SK-N-SH (cell line): Measurements from ENCODE around the gene PARD3B. TPM values are rescaled to one million over a fixed set of nuclear protein-coding genes. Genes with fewer than 3 reads are reported as not detected.

ENCODE experiments used
- CTCF ChIA-PET: fragments of 300-600, 350-600 bp; formaldehyde crosslinking; extraction: SDS; loops from one replicate; lab custom pipeline; 2021; lab: Yijun Ruan, JAX
- POLR2A ChIA-PET: fragments of 350-600 bp; sonication (Branson Sonifier 250); formaldehyde crosslinking; extraction: SDS; loops from one replicate; lab custom pipeline; 2020; ENCODE audit warnings: antibody characterized with exemption, inconsistent platforms; lab: Yijun Ruan, JAX
- DNase-seq: peaks from one replicate; pipeline ENCODE4 v3.0.0; 2012
- H2AFZ ChIP-seq: fragments of 200-600 bp; sonication (generic); 2 replicates; pipeline ENCODE4 v1.8.1; 2016; ENCODE audit warnings: antibody characterized with exemption, mild to moderate bottlenecking, low read depth
- H3F3A ChIP-seq: fragments of 200-600 bp; sonication (generic); replicated peaks from 2 replicates; pipeline ENCODE3; 2016; ENCODE audit warnings: antibody characterized with exemption, mild to moderate bottlenecking; ENCODE audit not compliant: insufficient read depth
- H3K27ac ChIP-seq, 2 experiments: fragments of 200-500 bp in 1 of 2; fragments of 200-600 bp in 1 of 2; sonication (Bioruptor generic) in 1 of 2; sonication (generic), shearing (Covaris generic) in 1 of 2; 2 replicates each; pipeline versions ENCODE4 v1.5.1 to v1.6.1; 2014 to 2016; ENCODE audit warnings: low read depth in 2 of 2, inconsistent platforms in 1 of 2, low read length in 1 of 2, mild to moderate bottlenecking in 1 of 2, mixed read lengths in 1 of 2
- H3K27me3 ChIP-seq: fragments of 200-600 bp; sonication (generic), shearing (Covaris generic); 2 replicates; pipeline ENCODE4 v1.6.1; 2016; ENCODE audit warnings: mixed run types; ENCODE audit not compliant: insufficient read depth
- H3K36me3 ChIP-seq, 2 experiments: fragments of 200-500 bp in 1 of 2; fragments of 200-600 bp in 1 of 2; sonication (Bioruptor generic) in 1 of 2; sonication (generic) in 1 of 2; replicated peaks in 1 of 2; 2 replicates each; pipeline versions ENCODE3 to v1.5.1; 2014 to 2016; ENCODE audit warnings: low read length in 1 of 2, mild to moderate bottlenecking in 1 of 2; ENCODE audit not compliant: insufficient read depth in 2 of 2, control insufficient read depth in 1 of 2
- H3K4me1 ChIP-seq, 2 experiments: fragments of 200-500 bp in 1 of 2; fragments of 200-600 bp in 1 of 2; sonication (Bioruptor generic) in 1 of 2; sonication (generic), shearing (Covaris generic) in 1 of 2; 2 replicates each; pipeline versions ENCODE4 v1.5.1 to v1.6.1; 2014 to 2016; ENCODE audit warnings: low read depth in 1 of 2, low read length in 1 of 2, mixed run types in 1 of 2; ENCODE audit not compliant: insufficient read depth in 2 of 2, control insufficient read depth in 1 of 2
- H3K4me2 ChIP-seq: fragments of 200-600 bp; sonication (generic), shearing (Covaris generic); 2 replicates; pipeline ENCODE4 v1.6.1; 2017; ENCODE audit warnings: mixed run types
- H3K4me3 ChIP-seq, 2 experiments: fragments of 200-500 bp in 1 of 2; fragments of 200-600 bp in 1 of 2; sonication (Bioruptor generic) in 1 of 2; sonication (generic), shearing (Covaris generic) in 1 of 2; 2 replicates each; pipeline versions ENCODE4 v1.5.1 to v1.8.1; 2014 to 2016; ENCODE audit warnings: low read depth in 2 of 2, inconsistent platforms in 1 of 2, low read length in 1 of 2, mild to moderate bottlenecking in 1 of 2, mixed read lengths in 1 of 2, moderate library complexity in 1 of 2
- H3K79me2 ChIP-seq: fragments of 200-600 bp; sonication (generic); 2 replicates; pipeline ENCODE4 v1.8.1; 2017; ENCODE audit warnings: mild to moderate bottlenecking; ENCODE audit not compliant: insufficient read depth
- H3K9ac ChIP-seq: fragments of 200-600 bp; sonication (generic); 2 replicates; pipeline ENCODE4 v1.6.1; 2017; ENCODE audit warnings: mixed run types
- H3K9me2 ChIP-seq: fragments of 200-600 bp; sonication (generic); 2 replicates; pipeline ENCODE4 v1.6.1; 2017; ENCODE audit warnings: mixed run types
- H3K9me3 ChIP-seq: fragments of 200-600 bp; sonication (generic); 2 replicates; pipeline ENCODE4 v1.6.1; 2017; ENCODE audit warnings: mixed run types, mild to moderate bottlenecking, moderate library complexity
- H4K20me1 ChIP-seq: fragments of 200-600 bp; sonication (generic); 2 replicates; pipeline ENCODE4 v1.6.1; 2017; ENCODE audit warnings: mild to moderate bottlenecking, mixed run types; ENCODE audit not compliant: insufficient read depth
- EP300 ChIP-seq, 2 experiments: IDR thresholded peaks; 2 replicates each; pipeline versions ENCODE4 v1.4.0 to v1.6.1; 2012; ENCODE audit warnings: borderline replicate concordance in 1 of 2, low read depth in 1 of 2, low read length in 1 of 2
- FOSL2 ChIP-seq: IDR thresholded peaks from 2 replicates; pipeline ENCODE4 v1.4.0; 2012; ENCODE audit warnings: low read depth, mild to moderate bottlenecking, moderate library complexity, borderline replicate concordance
- FOXJ3 ChIP-seq: sonication (generic); formaldehyde crosslinking; IDR thresholded peaks from 2 replicates; pipeline ENCODE4 v1.5.1; 2020; ENCODE audit warnings: mild to moderate bottlenecking, missing genetic modification reagents
- FOXM1 ChIP-seq: IDR thresholded peaks from 2 replicates; pipeline ENCODE4 v1.4.0; 2012; ENCODE audit warnings: low read depth, mild to moderate bottlenecking
- GABPA ChIP-seq: IDR thresholded peaks from 2 replicates; pipeline ENCODE4 v1.4.0; 2012; ENCODE audit warnings: low read depth, mild to moderate bottlenecking
- GATA2 ChIP-seq: sonication (generic); formaldehyde crosslinking; IDR thresholded peaks from 2 replicates; pipeline ENCODE4 v1.5.0; 2020; ENCODE audit warnings: mild to moderate bottlenecking, missing genetic modification reagents
- MEF2A ChIP-seq: IDR thresholded peaks from 2 replicates; pipeline ENCODE4 v1.4.0; 2012; ENCODE audit warnings: low read depth, borderline replicate concordance
- MXI1 ChIP-seq: IDR thresholded peaks from 2 replicates; pipeline ENCODE4 v1.6.1; 2012; ENCODE audit warnings: mild to moderate bottlenecking, low read depth, low read length, improper control_type of control experiment
- REST ChIP-seq: IDR thresholded peaks from 2 replicates; pipeline ENCODE4 v1.6.1; 2012; ENCODE audit warnings: mild to moderate bottlenecking, low read depth, low read length, moderate library complexity
- RXRA ChIP-seq: IDR thresholded peaks from 2 replicates; pipeline ENCODE4 v1.4.0; 2012; ENCODE audit warnings: low read depth, mild to moderate bottlenecking, borderline replicate concordance
- SMC3 ChIP-seq: IDR thresholded peaks from 2 replicates; pipeline ENCODE4 v1.6.1; 2012; ENCODE audit warnings: low read depth, low read length, improper control_type of control experiment
- TCF12 ChIP-seq: IDR thresholded peaks from 2 replicates; pipeline ENCODE4 v1.4.0; 2012
- TEAD4 ChIP-seq: IDR thresholded peaks from 2 replicates; pipeline ENCODE4 v1.4.0; 2012; ENCODE audit warnings: mild to moderate bottlenecking, borderline replicate concordance; ENCODE audit not compliant: insufficient read depth
- USF2 ChIP-seq: fragments of 150-350 bp; IDR thresholded peaks from 2 replicates; pipeline ENCODE4 v1.6.1; 2017; ENCODE audit warnings: antibody characterized with exemption, low read length, low read depth, borderline replicate concordance
- YY1 ChIP-seq: IDR thresholded peaks from 2 replicates; pipeline ENCODE4 v1.4.0; 2012; ENCODE audit warnings: low read depth, mild to moderate bottlenecking
- WGBS: methylation state at CpG from one replicate; pipeline ENCODE4 v1.1.6; 2017; ENCODE audit warnings: low lambda C conversion rate; 5-methylcytosine and 5-hydroxymethylcytosine counted together
- polyA plus RNA-seq, 3 experiments: library from polyadenylated mRNA; depleted of rRNA; stranded (reverse); fragments of >200 nt; gene quantifications; 2 replicates each; pipeline ENCODE4 v1.2.3, GENCODE V29; 2012
- TF ChIP-seq, protein P1 (sequence below): fragments of 150-350 bp; IDR thresholded peaks from 2 replicates; pipeline ENCODE4 v1.6.1; 2016; ENCODE audit warnings: mild to moderate bottlenecking, low read depth, low read length
- TF ChIP-seq, protein P2 (sequence below): IDR thresholded peaks from 2 replicates; pipeline ENCODE4 v1.4.0; 2012; ENCODE audit warnings: low read depth, borderline replicate concordance
- TF ChIP-seq, protein P3 (sequence below): IDR thresholded peaks from 2 replicates; pipeline ENCODE4 v1.4.0; 2012; ENCODE audit warnings: low read depth

The PARD3B gene
- polyA plus RNA-seq, 1 of the 3 experiments (the other 2 are of a cell fraction) = 0.87 TPM

DNA sequence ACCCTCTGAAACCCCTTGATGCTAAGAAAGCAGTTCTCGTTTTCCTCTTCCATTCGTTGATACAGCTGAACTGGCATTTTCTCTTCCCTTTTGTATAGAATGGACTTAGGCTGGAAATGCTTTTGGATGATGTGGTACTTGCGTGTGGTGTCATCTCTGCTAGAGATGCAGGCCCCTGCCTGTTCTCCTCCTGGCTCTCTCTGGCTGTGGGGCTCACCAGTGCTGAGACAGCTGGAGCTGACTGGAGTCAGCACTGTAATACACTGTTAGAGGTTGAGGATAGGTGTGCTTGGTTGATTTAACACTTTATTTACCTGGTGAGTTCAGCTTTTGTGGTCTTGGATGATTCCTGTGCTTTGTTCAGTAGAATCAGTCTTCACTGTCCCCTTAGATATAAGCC is 30.2 kb downstream of the PARD3B start:
- no peak overlapping the region for H2AFZ ChIP-seq
- H3K9me3 ChIP-seq = no peaks in the 10 kb centered on the region
- no peak overlapping the region for H3K9ac ChIP-seq
- no peaks in the 10 kb centered on the region for H4K20me1 ChIP-seq
- H3K9me2 ChIP-seq = no peaks in the 10 kb centered on the region
- H3K4me3 ChIP-seq = no peak overlapping the region
- no peaks in the 10 kb centered on the region for H3K4me1 ChIP-seq
- ChIA-PET CTCF (interaction anchor here (1.6 kb wide), 1 partner anchor 10 kb away, joined by 3 read pairs; no protein-coding TSS in a partner anchor), POLR2A (no interaction called here)
- no peaks in the 10 kb centered on the region for H3F3A ChIP-seq
- no peak overlapping the region for H3K27ac ChIP-seq
- H3K27me3 ChIP-seq = no peaks in the 10 kb centered on the region
- 73% methylated on average over 3 of the region's 3 CpGs for WGBS
- TF ChIP-seq, protein P1, sequence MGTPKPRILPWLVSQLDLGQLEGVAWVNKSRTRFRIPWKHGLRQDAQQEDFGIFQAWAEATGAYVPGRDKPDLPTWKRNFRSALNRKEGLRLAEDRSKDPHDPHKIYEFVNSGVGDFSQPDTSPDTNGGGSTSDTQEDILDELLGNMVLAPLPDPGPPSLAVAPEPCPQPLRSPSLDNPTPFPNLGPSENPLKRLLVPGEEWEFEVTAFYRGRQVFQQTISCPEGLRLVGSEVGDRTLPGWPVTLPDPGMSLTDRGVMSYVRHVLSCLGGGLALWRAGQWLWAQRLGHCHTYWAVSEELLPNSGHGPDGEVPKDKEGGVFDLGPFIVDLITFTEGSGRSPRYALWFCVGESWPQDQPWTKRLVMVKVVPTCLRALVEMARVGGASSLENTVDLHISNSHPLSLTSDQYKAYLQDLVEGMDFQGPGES = no peak
- no peak for TF ChIP-seq EP300 (IDR thresholded peaks at IDR 0.05; ENCODE audit: borderline replicate concordance in 1 of 2, low read depth in 1 of 2, low read length in 1 of 2)
- no peak for TF ChIP-seq USF2
- no peak for TF ChIP-seq FOXJ3 (CRISPR knock-in tag)
- TF ChIP-seq REST = no peak
- no peak for TF ChIP-seq TEAD4
- TF ChIP-seq, protein P2, sequence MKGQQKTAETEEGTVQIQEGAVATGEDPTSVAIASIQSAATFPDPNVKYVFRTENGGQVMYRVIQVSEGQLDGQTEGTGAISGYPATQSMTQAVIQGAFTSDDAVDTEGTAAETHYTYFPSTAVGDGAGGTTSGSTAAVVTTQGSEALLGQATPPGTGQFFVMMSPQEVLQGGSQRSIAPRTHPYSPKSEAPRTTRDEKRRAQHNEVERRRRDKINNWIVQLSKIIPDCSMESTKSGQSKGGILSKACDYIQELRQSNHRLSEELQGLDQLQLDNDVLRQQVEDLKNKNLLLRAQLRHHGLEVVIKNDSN = no peak
- TF ChIP-seq MEF2A = no peak
- no peak for TF ChIP-seq TCF12
- no peak for TF ChIP-seq SMC3
- no peak for TF ChIP-seq MXI1
- TF ChIP-seq GATA2 (CRISPR knock-in tag) = no peak
- TF ChIP-seq, protein P3, sequence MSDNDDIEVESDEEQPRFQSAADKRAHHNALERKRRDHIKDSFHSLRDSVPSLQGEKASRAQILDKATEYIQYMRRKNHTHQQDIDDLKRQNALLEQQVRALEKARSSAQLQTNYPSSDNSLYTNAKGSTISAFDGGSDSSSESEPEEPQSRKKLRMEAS = no peak
- TF ChIP-seq FOXM1 = no peak
- TF ChIP-seq FOSL2 = no peak
- no peak for TF ChIP-seq GABPA
- no peak for TF ChIP-seq RXRA
- TF ChIP-seq YY1 = no peak
- no peaks in the 10 kb centered on the region for H3K36me3 ChIP-seq
- no peaks in the 10 kb centered on the region for H3K79me2 ChIP-seq
- no peak for DNase-seq
- H3K4me2 ChIP-seq = no peak overlapping the region
